Left renal pelvis (tissue), 4 donors: ENCODE measurements around the gene TCP10L. TPM values are rescaled to one million over a fixed set of nuclear protein-coding genes. Genes with fewer than 3 reads are reported as not detected.
"Not testable (repeated sequence)": the region's sequence is repeated elsewhere in the genome, so short reads cannot be mapped to it uniquely, and the experiment has no call there.

Experiments
- DNase-seq, 4 donors: peaks; one replicate each; pipeline ENCODE4 v3.0.0-alpha.2; 2013; ENCODE audit warnings: low read depth in 4 of 4, low spot score in 3 of 4
- polyA plus RNA-seq, 4 donors: library from polyadenylated mRNA; unstranded; fragments of 120-200 nt; gene quantifications; one replicate each; pipeline ENCODE4 v1.2.1, GENCODE V29; 2013; ENCODE audit not compliant: insufficient read length in 4 of 4

TCP10L gene
- polyA plus RNA-seq, 4 donors = 0.60 to 2.6 (median 2.0) TPM

DNA sequence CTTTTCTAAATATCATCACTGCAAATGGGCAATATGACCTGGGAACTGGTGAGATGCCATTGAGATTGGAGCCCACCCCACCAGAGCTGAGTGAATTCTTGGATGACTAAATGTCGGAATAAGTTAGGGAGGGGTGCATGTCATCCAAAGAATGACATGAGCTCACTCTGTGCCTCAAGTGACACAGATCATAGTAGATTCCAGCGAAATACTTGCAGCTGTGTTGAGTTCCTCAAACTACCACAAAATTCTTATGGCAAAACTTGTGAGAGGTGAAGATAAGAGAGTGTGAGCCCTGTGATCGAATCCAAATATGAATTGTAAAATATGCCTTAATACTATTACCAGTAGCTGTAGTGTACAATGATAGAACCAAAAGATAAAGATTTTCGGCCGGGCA, 2.3 kb upstream of the TCP10L start:
- DNase-seq = no peak

DNA sequence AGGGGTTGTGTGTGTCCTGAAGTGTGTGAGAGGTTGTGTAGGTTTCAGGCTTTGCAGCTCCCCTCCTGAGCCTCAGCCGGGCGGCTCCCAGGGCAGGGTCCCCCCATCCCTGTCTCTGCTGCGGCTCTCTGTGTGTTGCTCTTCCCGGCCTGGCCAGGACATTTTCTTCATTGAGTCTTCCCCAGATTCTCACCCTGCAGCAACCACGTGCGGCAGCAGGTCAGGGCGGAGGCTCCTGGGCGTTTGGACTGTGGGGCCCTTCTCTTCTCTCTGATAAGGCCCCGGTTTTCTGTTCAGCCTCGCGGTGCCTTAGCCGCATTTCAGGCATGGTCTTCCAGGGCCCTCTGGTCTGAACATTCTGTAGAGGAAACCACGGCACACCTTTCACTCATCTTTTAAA, 1.8 kb upstream of the TCP10L start:
- no peak for DNase-seq

DNA sequence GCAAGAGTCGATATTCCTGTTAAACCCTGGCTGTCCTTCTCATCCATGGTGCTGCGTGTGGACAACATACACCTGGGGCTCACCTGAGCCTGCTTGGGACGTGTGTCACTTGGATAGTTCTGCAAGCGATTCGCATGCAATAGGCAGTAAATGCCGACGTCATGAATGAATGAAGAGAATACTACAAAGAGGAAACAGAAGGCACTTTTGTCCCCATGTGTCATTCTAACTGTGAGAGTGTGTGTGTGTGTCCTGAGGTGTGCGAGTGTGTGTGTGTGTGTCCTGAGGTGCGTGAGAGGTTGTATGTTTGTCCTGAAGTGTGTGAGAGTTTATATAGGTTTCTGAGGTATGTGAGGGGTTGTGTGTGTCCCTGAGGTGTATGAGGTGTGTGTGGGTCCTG, 647 bp upstream of the TCP10L start:
- no peak for DNase-seq

DNA sequence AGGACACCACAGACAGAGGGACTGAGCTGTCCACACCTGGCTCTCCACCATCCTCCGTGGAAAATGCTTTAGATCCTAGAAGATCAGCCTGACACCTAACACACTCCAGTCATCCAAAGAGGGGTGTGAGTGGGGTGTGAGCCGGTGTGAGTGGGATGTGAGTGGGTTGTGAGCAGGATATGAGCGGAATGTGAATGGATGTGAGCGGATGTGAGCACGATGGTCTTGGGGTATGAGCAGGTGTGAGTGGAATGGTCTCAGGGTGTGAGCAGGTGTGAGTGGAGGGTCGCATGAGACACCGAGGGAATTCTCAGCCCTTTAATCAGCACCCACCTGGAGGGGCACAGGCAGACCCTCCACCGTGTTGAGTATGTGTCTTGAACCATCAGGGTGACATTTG, 851 bp downstream of the TCP10L start:
- DNase-seq = no peak

DNA sequence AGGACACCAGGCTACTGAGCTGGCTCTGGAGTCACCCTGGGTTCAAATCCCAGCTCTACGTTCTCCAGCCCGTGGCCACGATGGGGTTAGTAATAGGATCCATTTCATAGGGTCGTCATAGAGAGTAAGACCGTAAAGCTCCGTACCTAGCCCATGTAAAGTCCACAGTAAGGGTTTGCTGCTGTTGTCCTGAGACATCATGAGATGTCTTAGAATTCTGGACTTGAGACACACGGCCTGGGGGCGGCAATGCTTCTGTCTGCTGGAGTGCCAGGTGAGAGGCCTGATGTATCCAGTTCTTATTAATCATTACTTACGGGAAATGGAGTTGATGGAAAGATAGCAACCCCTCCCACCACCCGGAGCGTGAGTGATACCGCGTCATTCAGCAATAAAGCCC, 3.6 kb downstream of the TCP10L start:
- DNase-seq = no peak

DNA sequence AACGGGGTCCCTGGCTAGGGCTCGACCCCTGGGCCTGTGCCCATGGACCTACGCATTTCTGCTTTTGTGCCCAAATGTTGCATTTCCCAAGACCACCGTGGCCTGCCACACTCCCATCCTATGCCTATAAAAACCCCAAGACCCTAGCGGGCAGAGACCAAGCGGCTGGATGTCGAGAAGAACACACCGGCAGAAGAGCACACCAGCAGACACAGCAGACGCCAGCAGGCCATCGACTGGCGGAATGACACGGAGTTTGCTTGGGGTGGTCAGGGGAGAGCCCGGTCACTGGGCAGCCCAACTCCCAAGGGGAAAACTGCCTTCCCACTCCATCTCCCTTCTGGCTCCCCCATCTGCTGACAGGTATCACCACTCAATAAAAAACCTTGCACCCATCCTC, 4.4 kb downstream of the TCP10L start:
- no peak for DNase-seq

DNA sequence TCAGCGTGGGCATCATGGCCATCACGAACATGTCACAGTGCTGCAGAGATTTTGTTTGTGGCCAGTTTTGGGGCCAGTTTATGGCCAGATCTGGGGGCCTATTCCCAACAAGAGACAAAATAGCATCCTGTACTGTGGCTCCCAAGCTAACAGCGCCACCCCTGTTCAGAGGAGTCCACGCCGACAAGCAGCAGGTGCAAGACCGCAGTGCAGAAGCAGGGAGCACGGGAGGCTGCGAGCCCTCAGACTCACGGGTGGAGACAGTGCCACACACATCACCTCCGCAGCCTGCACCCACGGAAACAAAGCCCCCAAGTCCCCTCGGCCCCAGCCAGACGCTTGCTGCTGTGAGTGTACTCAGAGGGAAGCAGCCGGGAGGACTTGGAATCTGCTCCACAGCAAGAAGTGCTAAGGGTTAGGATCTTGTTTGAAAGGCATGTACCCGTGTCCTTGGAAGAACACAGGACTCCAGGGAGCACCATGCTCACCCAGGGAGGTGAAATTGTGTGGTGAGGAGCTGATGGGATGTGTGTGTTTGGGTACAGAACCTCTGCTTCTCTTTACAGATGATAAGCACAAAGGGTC, 7.1 kb downstream of the TCP10L start:
- DNase-seq = no peak

DNA sequence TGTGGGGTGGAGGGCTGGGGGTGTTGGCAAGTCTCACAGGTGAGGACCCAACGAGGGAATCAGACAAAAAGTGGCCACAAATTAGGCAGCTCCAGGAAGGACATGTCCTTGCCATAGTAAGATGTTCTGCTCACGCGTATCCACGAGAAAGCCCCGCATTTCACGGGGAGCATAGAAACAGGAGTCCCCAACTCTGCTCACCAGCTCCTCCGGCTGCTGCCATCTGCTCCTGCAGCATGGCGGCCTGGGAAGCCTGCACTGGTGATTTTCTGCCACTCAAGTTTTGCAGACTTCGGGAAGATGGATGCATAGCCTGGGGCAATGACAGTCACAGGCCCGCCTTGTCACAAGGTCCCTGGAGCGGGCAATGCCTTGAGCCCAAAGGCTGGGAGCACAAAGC, 9.3 kb downstream of the TCP10L start:
- DNase-seq = no peak

DNA sequence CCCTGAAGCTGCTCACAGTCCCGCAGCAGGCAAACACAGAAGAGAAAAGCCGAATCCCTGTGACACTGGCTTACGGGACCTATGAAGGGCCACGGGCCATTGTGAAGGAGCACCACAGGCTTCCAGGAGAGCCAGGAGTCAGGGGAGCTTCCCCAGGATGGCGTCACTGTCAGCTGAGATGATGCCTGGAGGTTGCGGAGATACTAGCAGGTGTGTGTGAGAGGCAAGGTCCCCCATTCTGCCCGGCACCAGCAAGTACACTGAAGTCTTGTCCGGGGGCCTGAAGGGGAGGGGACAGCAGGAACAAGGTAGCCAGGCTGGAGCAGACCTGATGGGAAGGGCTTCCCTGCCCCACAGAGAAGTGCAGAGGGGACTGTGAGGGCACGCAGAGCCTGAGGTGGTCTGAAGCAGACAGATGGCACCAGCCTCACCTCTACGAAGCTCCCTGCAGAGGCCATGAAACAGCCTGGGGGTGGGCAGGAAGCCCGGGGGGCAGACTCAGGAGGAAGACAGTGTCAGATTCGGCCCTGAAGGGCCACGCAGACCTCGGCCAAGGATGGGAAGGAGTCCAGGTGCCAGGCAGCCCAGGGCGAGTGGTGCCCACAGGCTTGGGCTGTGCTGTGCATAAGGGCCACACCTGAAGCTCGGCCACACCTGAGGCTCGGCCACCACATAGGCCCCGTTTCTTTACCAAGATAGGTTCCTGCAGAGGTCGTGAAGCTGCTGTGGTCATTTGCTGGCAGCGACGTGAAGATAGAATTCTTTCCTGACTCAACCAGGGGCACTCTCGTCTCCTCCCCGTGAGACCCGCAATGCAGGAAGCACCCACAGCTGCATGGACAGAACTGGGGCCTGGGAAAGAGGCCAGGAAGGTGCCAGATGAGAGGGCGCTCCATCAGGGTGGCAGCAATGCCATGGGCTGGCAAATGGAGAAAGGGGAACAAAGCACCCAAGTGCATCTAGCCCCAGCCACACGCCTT, 10.1 kb downstream of the TCP10L start:
- DNase-seq = no peak

DNA sequence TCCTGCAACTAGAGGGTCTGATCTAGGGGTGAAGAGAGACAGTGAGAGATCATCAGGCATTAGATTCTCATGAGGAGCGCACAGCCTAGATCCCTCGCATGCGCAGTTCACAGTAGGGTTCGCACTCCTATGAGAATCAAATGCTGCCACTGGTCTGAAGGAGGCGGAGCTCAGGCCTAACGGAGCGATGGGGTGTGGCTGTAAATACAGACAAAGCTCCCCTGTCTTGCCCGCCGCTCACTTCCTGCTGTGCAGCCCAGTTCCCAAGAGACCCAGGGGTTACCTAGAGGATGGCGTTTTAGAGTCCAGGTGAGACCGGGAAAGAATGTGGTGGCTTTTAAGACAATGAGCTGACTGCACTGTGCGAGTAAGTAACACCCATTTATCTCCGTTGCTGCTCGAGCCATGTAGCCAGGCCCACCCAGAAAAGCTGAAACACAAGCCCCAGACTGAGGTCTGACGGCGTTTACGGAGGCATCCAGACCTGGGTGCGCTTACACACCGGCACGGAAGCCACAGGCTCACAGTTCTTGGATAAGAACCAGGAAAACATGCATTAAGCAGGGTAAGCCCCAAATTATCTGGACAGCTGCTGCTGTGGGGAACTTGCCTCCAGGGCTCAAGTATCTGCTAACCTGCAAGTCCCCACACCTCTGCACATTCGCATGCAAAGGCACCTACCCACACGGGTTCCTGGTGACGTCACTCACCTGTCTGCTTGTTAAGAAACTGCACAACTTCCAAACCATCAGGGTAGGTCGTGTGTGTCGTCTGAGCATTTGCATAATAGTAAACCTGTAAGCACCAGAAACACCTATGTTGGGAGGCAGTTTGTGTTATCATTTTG, 12.5 kb downstream of the TCP10L start:
- DNase-seq = no peak

DNA sequence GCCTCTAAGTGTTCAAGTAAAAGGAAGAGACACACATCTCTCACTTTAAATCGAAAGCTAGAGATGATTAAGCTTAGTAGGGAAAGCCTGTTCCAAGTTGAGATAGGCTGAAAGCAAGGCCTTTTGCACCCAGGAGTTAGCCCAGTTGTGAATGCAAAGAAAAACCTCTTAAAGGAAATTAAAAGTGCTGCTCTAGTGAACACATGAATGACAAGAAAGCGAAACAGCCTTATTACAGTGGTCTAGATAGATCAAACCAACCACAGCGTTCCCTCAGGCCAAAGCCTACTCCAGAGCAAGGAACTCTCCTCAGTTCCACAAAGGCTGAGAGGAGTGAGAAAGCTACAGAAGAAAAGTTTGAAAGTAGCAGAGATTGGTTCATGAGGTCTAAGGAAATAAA, 14.9 kb downstream of the TCP10L start:
- DNase-seq = no peak

DNA sequence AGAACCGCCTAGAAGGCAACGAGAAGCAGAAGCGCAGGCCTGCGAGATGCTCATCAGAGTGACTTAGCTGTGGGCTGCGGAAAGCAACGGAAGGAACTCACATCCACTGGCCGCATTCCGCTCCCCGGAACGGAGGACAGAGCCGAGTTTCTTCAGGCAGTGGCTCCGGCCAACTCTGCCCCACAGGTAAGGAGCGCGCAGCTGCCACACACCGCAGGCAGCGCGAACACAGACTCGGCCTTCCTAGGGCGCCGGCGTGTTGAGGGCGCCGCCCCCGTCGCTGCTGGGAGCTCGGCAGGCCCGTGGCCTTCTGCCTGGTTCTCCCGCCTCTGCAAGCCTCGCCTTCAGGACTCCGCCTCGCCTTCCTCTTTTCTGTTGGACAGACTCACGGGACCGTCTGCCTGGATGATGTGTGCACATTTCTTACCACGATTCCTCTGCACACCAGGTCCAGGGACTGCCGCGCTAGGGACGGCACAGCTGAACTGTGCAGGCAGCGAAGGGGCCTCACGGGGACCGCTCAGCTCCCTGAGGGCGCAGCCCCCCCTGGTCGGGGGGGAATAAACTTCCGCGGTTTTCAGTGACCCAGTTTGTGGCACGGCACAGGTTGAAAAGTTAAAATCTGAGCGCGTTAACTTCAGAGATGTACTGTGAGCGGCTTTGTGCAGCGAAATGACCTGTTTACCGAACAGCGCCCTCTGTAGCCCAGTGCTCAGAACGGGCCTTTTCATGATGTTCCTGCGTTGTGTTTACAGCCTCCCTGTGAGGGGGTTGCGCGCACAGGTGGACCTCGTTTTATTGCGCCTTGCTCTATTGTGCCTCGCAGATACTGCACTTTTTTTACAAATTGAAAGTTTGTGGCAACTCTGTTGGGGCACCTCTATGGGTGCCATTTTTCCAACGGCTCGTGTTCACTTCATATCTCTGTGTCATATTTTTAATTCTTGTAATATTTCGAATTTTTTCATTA, 15.8 kb downstream of the TCP10L start:
- DNase-seq = peak; percentile 69 to 80 (median 76)

DNA sequence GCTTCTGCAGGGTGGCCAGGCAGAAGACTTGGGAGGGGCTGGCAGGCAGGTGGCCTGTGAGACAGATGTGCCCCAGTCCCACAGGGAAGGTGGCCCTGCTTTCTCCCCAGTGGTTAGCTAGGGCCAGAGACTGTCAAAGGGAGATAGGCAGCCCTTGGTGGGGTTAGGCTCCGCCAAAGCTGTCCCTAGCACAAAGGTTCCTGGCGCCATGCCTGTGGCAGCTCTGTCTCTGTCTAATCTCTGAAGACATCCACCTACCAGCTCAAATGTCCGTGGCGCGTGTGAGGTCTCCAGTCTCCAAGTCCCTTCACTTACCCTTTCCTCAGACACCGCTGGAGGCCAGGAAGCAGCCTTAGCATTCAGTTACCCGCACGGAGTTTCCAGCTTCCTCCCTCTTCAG, 17.7 kb downstream of the TCP10L start:
- DNase-seq = no peak

DNA sequence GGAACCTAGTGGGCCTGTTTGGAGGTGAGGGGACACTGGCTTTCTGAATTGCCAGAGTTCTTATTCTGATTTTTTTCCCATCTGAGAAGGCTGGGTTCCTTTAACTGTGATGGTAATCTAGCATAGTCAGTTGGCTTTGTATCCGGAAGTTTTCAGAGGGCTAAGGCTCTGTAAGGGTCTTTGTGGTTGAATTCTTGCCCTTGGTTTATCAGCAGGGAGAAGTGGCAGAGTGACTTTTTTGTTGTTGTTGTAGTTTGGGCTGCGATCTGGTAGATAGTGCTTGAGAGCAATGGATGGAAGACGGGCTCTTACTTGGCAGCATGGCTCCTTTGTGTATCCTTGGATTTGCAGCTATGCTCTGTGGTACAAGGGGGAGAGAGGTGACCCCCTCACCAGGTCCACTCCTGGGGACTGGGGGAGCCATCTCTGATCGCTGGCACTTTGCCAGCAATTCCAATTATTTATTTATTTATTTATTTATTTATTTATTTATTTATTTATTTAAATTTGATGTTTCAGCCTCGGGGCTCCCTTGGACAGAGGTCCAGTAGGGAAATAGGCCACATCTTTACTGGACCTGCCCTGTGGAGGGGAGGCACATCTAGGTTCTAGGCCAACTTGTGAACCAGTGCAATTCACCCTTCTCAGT, 18.5 kb downstream of the TCP10L start:
- no peak for DNase-seq

DNA sequence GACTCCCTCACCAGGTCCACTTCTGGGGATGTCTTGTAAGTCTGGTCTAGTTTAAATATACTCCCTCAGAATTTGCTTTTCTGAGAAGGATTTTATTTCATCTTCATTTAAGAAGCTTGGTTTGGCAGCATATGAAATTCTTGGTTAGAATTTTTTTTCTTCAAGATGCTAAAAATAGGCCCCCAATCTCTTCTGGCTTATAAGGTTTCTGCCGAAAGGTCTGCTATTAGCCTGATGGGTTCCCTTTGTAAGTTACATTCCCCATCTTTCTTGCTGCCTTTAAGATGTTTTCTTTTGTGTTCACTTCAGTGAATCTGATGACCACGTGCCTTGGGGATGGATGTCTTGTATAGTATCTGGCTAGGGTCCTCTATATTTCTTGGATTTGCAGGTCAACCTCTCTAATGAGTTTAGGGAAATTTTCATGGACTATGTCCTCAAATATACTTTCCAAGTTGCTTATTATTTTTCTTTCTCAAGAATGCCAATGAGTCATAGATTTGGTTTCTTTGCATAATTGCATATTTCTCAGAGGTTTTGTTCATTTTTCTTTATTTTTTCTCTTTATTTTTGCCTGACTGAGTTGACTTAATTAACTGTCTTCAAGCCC, 19.4 kb downstream of the TCP10L start:
- no peak for DNase-seq

DNA sequence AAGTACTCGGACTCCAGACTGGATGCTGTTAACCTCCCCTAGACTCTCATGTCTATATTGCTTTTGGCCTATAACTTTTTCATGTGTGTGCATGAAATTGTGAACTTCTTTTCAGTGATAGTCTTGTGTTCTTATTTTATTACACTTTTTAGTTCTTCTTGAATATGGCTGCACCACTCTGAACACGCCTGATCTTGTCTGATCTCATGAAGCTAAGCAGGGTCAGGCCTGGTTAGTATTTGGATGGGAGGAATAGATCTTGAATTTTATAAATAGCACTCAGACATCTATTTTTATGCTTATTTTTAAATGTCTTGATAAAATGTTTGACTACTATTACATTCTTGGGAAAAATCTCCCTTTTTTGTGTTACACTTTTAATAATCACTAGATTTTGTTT, 22.4 kb downstream of the TCP10L start:
- DNase-seq = no peak

DNA sequence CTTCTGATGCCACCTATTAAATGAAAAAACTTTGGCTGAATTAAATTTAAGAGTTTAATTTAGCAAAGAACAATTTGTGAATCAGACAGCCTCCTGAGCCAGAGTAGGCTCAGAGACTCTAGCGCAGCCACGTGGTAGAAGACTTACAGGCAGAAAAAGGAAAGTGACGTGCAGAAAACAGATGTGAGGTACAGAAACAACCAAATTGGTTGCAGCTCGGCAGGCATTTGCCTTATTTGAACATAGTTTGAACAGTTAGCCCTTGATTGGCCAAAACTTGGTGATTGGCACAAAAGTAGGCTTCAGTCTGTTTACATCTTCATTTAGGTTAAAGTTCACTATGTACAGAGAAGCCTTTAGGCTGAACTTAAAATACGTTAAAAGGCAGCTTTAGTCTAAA, 22.9 kb downstream of the TCP10L start:
- DNase-seq = no peak

DNA sequence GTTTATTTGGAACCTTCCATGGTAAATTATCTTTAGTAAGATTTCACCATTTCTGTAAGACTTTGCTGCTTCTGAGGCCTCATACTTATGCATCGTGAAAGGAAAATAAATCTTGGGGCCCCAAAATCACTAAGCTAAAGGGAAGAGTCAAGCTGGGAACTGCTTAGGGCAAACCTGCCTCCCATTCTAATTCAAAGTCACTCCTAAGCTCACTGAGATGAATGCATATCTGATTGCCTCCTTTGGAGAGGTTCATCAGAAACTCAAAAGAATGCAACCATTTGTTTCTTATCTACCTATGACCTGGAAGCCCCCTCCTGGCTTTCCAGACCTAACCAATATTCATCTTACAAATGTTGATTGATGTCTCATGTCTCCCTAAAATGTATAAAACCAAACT, 23.8 kb downstream of the TCP10L start:
- not testable (repeated sequence) for DNase-seq

DNA sequence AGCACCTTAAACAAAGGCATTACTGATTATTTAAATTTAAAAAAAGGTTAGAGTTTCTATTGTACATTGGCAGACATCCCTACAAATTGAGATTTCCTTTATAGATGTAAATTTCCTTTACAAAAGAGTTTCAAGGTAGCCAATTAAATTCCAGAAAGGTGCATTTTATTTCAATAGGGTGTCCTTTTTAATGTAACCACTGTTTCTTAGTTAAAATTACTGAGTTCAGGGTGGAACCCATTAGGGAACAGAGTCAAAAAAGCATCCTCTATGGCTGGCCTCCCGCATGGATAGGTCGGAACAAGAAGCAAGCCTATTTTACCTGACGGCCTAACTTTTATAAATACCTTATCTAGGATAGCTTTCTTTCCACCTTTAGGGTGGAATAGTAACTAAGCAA, 24.4 kb downstream of the TCP10L start:
- DNase-seq = no peak
